ENCODE data around the gene IL2RA.
"Not testable (repeated sequence)": the region's sequence is repeated elsewhere in the genome, so short reads cannot be mapped to it uniquely, and the experiment has no call there.

IL2RA gene

GRCh38 chr10:6062101-6062771 is at the start of gene IL2RA:
Gene IL2RA, minus strand, starts transcription at chr10:6062367. Its CDS starts 216 bp downstream, at chr10:6062151.
- no peak for DNase-seq

- no peak for DNase-seq
Measured at GRCh38 chr10:6110136-6110535, 48.0 kb upstream of the IL2RA start.

DNA sequence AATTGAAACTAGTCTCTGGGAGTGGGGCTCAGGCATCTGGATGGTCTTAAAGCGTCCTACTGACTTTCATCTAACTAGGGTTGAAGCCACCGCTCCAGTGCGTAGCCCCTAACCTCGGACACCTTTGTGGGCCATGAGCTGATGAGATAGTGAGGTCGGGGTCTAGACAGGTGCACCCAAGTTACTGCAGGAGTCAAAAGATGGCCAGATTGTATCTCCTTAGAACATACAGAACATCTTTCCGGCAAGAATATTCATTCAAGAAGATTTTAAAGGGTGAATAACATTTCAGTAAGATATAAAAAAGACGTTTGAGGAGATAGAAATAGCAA is 47.2 kb upstream of the IL2RA start:
- no peak for DNase-seq

- peak; percentile 18 for DNase-seq
Measured at GRCh38 chr10:6108631-6109443, 46.7 kb upstream of the IL2RA start.

- no peak for DNase-seq
Measured at GRCh38 chr10:6108072-6108471, 45.9 kb upstream of the IL2RA start.

GRCh38 chr10:6107616-6108015 is 45.4 kb upstream of the IL2RA start:
- not testable (repeated sequence) for DNase-seq

DNA sequence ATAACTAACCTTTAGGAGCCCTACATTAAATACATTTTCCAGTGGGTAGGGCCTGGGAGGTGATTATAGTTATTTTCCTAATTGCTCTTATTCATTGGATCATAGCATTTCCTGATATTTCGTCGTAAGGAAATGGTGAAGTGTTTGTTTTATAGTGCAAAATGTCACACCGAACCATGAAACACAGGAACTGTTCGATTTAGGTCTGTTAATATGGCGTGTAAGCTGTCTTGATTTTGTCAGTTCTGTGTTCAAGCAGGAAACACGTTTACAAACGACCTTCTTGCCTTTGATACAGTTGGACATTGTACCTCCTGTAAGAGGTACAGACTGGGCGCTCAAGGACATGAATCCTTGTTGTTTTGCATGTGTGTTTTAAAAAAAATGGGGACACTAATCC is 41.4 kb upstream of the IL2RA start:
- DNase-seq, result no peak

DNA sequence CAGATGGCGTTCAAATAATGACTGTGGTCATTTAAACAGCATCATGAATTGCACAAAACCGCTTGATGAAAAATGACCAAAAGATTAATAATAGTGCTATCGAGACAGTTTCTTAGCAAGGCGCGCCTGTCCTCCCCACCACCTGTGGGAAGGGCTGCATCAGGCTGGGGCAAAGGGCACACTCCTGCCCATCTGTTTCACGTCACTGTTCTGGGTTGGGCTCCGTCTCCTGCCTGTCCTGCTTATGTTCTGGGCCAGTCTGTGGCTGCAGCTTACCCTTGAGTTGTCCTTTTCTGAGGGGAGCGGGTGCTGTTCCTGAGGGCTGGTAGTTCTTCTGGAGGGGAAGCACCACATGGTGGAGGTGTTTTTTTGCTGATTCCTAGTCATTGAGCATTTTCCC is 40.0 kb upstream of the IL2RA start:
- no peak for DNase-seq

DNA sequence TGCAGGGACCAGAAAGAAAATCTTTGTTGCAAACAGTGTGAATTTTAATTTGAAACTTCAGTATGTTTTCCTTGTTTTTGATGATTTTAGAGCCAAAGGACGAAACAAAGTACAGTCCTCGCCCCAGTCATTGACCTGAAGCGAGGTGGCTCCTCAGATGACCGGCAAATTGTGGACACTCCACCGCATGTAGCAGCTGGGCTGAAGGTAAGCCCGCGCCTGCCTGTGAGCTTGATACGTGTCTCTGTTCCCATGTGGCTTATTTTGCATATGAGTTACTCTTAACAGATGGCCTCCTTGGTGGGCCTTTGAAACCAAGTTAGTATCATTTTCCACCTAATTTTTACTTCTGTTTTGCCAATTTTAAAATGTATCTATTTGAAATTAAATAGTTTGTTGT is 39.0 kb upstream of the IL2RA start:
- no peak for DNase-seq

DNA sequence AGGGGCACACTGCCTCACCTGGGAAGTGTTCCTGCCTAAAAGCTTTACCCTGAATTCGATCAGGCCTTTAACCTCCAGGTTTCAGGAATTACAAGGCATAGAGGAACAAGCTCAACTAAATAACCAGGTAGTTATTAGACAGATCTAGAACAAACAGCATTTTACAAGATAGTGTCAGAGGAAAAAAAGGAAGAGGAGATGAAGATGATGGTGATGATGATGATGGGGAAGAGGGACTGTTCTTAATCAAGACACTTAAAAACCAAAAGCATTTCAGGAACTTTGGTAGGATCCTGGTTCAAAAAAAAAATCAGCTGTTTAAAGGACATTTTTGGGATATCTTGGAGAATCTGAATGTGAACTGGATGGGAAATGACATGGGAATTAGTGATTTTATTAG is 38.2 kb upstream of the IL2RA start:
- no peak for DNase-seq

- no peak for DNase-seq
Measured at GRCh38 chr10:6098156-6098555, 36.0 kb upstream of the IL2RA start.

DNA sequence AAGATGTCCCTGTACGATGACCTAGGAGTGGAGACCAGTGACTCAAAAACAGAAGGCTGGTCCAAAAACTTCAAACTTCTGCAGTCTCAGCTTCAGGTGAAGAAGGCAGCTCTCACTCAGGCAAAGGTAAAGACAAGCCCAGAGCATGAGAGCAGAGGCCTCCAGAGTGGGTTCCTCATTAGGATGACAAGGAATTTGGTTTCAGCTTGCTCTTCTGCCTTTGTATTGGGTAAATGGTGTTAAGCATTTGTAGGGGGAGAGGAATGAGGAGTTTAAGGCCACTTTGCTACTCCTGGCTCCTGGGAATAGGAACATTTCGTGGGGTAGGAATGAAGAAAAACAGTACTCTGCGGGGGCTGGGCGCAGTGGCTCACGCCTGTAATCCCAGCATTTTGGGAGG is 34.9 kb upstream of the IL2RA start:
- no peak for DNase-seq

- no peak for DNase-seq
Measured at GRCh38 chr10:6095810-6096570, 33.8 kb upstream of the IL2RA start.

GRCh38 chr10:6092731-6093130 is 30.6 kb upstream of the IL2RA start:
- DNase-seq, result no peak

DNA sequence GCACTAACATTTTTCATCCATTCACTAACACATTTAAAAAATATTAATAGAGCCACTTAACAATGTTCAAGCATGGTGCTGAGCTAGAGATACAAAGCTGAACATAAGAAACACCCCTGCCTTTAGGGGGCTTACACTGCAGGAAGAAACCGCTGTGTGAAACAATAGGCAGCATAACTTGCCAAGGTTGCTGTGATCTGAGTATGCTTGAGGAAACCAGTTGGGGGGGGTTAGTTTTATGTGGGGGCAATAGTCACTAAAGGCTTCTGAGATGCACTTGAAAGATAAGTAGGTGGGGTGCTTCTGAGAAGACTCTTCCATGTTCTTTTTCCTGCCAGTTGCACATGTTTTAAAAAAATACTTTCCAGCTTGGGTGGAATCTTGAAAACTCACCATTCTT is 29.5 kb upstream of the IL2RA start:
- no peak for DNase-seq

DNA sequence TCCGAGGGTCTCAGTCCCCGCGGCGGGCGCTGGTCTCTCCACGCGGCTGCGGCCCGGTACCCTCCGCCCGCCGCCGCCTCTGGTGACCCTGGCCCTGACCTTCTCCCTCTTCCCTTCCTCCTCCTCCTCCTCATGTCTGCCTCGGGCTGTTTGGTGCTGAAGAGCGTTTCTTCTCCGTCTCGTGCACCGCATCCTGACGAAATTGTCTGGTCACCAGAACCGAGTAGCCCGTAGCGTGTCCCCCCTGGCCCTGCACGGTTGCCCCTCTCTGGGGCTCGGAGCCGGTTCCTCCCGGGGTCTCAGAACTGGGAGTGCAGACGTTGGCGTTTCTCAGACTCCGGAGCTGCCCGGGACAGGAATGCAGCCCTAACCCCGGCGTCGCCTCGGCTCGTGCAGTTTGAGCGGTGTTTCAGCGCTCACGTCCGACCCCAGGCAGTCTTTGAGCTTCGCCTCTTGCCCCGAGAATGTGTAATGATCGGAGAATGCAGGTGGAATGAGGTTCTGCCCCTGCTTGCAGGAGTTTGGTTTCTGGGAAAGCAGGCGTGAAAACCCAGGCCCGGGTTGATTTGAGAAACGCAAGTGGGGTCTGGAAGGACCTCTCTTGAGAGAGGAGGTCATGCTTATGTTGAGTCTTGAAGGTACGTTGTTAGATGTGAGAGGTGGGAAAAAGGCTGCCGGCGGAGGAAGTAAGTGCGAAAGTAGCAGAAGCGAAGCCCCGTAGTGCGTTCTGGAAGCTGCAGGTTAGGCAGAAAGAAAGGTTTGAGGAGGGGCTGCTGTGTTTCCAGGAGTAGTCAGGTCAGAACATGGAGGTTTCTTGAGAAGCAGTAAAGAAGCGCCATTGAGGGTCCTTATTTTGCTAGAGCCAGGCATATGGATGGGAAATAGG is 27.4 kb upstream of the IL2RA start:
- DNase-seq, result no peak

DNA sequence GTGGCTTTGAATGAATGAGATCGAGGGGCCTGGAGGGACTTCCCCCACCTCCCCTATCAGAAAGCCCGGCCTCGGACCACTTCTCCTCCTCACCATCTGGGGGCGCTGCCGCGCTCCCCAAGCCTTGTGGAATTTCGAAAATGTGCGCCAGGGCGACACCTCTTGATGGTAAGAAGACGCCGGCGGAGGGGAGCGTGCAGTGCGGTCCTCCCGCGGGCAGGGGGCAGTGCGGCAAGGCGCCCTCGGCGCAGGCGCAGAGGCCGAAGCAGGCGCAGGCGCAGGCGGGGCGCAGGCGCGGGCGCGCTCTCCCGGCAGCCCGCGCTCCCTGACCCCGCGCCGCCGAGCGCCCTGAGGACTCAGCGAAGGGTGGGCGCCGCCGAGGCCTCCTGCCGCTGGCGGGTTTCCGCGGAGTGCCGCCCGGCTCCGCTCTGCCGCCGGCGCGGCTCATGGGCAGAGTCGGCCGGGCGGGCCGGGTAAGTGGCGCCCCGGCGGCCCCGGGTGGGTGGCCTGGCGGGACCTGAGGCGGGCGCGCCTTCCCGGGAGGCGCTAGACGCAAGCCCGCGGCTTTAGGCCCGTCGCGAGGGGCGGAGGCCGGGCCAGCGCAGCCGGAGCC is 26.7 kb upstream of the IL2RA start, which contains the start of gene RBM17:
Gene RBM17, plus strand, starts transcription at position 314 of the 613 bp plus-strand sequence. CDS start 8,032 bp downstream, outside the sequence.
- peak; percentile 93 for DNase-seq

- DNase-seq, result peak; percentile 82
Measured at GRCh38 chr10:6086375-6087233, 24.4 kb upstream of the IL2RA start.

GRCh38 chr10:6083523-6084475 is 21.6 kb upstream of the IL2RA start:
- no peak for DNase-seq

All from NCI-H774 (cell line).